Immature natural killer cell (primary cell): ENCODE results near the gene MKI67. TPM values are rescaled to one million over a fixed set of nuclear protein-coding genes. Genes with fewer than 3 reads are reported as not detected.
A peak's percentile ranks its signal among the peaks of the same experiment; 100 is the strongest.
"Not testable (repeated sequence)": the region's sequence is repeated elsewhere in the genome, so short reads cannot be mapped to it uniquely, and the experiment has no call there.

Source experiments
- DNase-seq, 3 donors: peaks; one replicate each; pipeline ENCODE4 v3.0.0; 2022; ENCODE audit warnings: mixed read lengths in 1 of 3
- H3K27ac Mint-ChIP-seq, 6 donors: one replicate each; pipeline ENCODE4 v1.8.0; 2020; ENCODE audit warnings: mixed read lengths in 6 of 6, mild to moderate bottlenecking in 5 of 6, inconsistent platforms in 4 of 6, moderate library complexity in 3 of 6
- H3K27me3 Mint-ChIP-seq, 3 donors: one replicate each; pipeline ENCODE4 v1.8.0; 2020 to 2021; ENCODE audit warnings: low read depth in 3 of 3, mild to moderate bottlenecking in 3 of 3, mixed read lengths in 3 of 3, moderate library complexity in 3 of 3, inconsistent platforms in 1 of 3
- H3K36me3 Mint-ChIP-seq, 3 donors: one replicate each; pipeline ENCODE4 v1.8.0; 2020; ENCODE audit warnings: mixed read lengths in 3 of 3, inconsistent platforms in 2 of 3, mild to moderate bottlenecking in 2 of 3
- H3K4me1 Mint-ChIP-seq, 2 donors: one replicate each; pipeline ENCODE4 v1.8.0; 2020; ENCODE audit warnings: inconsistent platforms in 2 of 2, mild to moderate bottlenecking in 2 of 2, mixed read lengths in 2 of 2, moderate library complexity in 1 of 2
- H3K4me3 Mint-ChIP-seq, 5 donors: one replicate each; pipeline ENCODE4 v1.8.0; 2020; ENCODE audit warnings: mild to moderate bottlenecking in 5 of 5, mixed read lengths in 5 of 5, inconsistent platforms in 3 of 5, moderate library complexity in 3 of 5
- H3K9me3 Mint-ChIP-seq, 6 donors: one replicate each; pipeline ENCODE4 v1.8.0; 2020; ENCODE audit warnings: mild to moderate bottlenecking in 6 of 6, mixed read lengths in 6 of 6, inconsistent platforms in 4 of 6, moderate library complexity in 3 of 6
- polyA plus RNA-seq, 3 donors: library from polyadenylated mRNA; unstranded; fragments of 300-500 nt; fragmentation: Illumina TruSeq; gene quantifications; one replicate each; pipeline ENCODE4 v1.2.3, GENCODE V29; 2021

MKI67 gene
- polyA plus RNA-seq, 3 donors from 2014 or later: 0.10 to 1.2 TPM; not detected in 1

GRCh38 chr10:128158021-128158795, 32.0 kb upstream of the MKI67 start:
- Mint-ChIP-seq H3K4me3 (no peak overlapping the region), H3K27me3 (peaks cover 2 to 6% (median 6%) of the 10 kb centered on the region in 3 donors), H3K27ac (no peak overlapping the region), H3K36me3 (no peaks in the 10 kb centered on the region), H3K9me3 (no peaks in the 10 kb centered on the region), H3K4me1 (no peaks in the 10 kb centered on the region)
- DNase-seq: no peak

DNA sequence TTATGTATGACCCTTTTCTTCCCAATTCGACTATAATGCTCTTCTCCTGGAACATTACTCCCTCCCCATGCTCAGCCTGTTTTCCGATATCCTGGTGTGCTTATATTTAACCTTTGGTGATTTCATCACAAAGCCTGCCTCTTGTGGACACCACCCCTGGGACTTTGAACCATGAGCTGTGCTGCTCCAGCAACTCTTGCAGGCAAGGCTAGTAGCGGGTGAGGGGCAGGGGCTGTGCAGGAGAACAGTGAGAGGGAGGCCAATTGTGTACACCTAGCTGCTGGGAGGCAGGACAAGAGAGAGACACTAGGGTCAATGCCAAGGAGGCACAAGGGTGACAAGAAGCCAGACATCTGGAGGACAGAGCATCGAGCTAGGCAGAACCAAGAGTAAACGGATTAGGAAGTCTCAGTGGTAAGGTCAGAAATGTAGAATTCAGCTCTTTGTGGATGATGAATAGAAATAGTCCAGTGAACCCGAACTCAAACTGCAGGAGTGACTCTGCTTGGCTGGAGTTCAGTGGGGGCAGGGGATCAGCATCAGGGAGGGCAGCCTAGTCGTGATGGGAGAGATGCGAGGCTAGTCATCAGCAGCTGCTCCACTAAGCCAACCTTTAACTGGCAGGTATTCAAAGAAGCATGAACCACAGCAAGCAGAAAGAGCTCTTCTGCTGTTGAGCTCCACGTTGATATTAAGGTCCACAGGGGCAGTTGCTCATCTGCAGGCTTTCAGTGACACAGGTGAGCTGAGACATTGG, 31.0 kb upstream of the MKI67 start:
- H3K27me3 Mint-ChIP-seq: peaks cover 2 to 6% (median 6%) of the 10 kb centered on the region in 3 donors
- DNase-seq: no peak
- H3K36me3 Mint-ChIP-seq: no peaks in the 10 kb centered on the region
- no peaks in the 10 kb centered on the region for H3K4me1 Mint-ChIP-seq
- H3K4me3 Mint-ChIP-seq: no peak overlapping the region
- H3K27ac Mint-ChIP-seq: no peak overlapping the region
- no peaks in the 10 kb centered on the region for H3K9me3 Mint-ChIP-seq

DNA sequence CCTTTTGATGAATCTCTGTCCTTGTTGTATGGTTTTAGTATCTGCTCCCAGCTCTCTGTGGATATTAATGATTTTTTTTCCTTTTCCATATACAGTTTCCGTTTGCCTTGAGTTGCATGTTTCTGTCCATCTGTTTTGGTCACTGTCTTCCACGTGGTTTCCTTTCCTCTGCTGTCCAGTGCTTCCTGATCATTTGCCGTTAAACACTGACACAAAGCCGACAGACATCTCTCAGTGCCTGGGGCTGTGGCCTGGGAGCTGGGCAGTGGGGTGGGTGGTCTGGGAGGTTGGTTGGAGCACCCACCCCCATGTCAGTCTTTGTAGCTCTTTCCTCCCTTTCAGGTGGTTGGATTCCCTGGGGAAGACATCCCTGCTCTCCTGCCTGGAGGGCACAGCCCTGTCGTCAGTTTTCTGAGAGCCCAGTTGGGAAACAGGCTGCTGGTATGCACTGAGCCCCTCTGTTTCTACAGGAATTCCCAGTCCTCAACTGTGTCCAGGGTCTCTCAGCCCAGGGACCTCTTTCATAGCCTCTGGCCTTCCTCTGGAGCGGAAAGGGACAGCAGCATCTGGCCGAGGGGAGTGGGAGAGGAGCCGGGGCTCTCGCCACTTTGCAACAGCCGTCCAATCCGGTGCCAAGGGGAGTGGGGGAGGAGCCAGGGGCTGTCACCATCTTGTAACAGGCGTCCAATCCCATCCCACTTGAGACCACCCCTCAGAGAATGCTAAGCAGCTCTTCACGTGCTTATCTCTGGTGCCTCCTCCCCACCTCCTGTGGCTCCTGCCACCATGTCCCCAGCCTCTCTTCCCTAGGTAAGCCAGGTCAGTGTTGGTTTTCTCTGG, 26.7 kb upstream of the MKI67 start:
- Mint-ChIP-seq H3K27ac (no peak overlapping the region), H3K27me3 (peaks cover 0 to 13% (median 4%) of the 10 kb centered on the region in 3 donors), H3K9me3 (no peaks in the 10 kb centered on the region), H3K36me3 (no peaks in the 10 kb centered on the region), H3K4me3 (no peak overlapping the region), H3K4me1 (peaks cover 0 to 4% of the 10 kb centered on the region in 2 donors)
- DNase-seq: no peak

DNA sequence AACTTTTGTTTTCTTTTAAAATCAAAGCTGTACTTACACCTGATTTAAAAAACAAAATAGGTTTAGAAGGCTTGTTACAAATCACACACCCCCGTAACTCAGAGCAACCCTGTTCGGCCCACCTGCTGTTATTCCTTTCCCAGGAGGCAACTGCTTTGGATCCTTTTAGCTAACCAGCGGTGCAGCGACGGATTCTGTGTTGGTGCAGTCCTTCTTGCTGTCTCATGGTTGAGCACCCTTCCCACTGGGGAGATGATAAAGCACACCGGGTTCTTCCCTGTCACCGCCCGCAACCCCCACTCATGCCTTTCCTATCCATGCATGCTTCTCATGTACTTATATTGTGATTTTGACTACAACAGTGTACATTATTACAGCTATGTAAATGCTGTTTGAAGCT, 24.8 kb upstream of the MKI67 start:
- Mint-ChIP-seq H3K36me3 (no peaks in the 10 kb centered on the region), H3K27me3 (peaks cover 0 to 10% (median 7%) of the 10 kb centered on the region in 3 donors), H3K4me3 (peak overlapping the region; percentile 33 to 74 (median 43)), H3K9me3 (no peaks in the 10 kb centered on the region), H3K4me1 (peaks cover 11 to 14% of the 10 kb centered on the region in 2 donors), H3K27ac (peak overlapping the region in 1 of 6 donors; percentile 60)
- DNase-seq: no peak

- Mint-ChIP-seq H3K36me3 (no peaks in the 10 kb centered on the region), H3K27me3 (peaks cover 0 to 10% (median 5%) of the 10 kb centered on the region in 3 donors), H3K9me3 (no peaks in the 10 kb centered on the region), H3K27ac (peak overlapping the region in 1 of 6 donors; percentile 60), H3K4me3 (peak overlapping the region; percentile 60 to 74 (median 68)), H3K4me1 (peaks cover 11 to 17% of the 10 kb centered on the region in 2 donors)
- no peak for DNase-seq
Measured at GRCh38 chr10:128150561-128150960, 24.3 kb upstream of the MKI67 start.

- H3K27ac Mint-ChIP-seq: peak overlapping the region in 1 of 6 donors; percentile 16
- peak overlapping the region; percentile 57 to 74 (median 61) for H3K4me3 Mint-ChIP-seq
Measured at GRCh38 chr10:128150045-128150493, 23.8 kb upstream of the MKI67 start.

DNA sequence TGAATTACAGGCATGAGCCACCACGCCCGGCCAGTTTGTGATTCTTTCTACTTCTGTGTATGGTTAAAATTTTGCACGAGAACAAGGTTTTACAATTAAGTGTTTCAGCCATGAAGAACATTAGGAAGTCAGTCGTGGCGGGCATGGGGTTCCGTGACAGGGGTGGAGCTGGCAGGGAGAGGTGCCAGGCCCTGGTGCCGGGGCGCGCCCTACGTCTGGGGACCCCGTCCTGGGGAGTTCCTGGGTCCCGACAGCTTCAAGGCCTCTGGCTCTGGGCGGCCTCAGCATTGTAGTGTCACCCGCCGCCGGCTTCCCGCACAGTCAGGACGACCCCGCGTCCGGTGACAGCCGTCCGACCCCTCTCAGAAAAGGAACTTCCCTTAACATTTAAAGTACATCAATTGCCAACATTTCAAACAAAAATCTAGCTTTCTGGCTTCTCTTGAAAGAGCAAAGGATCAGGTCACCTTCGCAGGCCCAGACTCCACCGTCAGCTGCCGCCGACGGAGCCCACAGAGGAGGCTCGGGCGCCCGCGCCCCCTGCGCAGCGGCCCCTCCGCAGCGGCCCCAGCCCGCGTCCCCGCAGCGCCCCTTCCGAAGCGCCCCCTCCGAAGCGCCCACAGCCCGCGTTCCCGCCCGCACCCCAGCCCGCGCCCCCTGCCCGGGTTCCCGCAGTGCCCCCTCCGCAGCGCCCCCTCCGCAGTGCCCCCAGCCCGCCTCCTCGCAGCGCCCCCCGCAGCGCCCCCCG, 23.2 kb upstream of the MKI67 start:
- no peaks in the 10 kb centered on the region for H3K9me3 Mint-ChIP-seq
- H3K4me3 Mint-ChIP-seq: peak overlapping the region; percentile 47 to 64 (median 57)
- peaks cover 16 to 28% of the 10 kb centered on the region in 2 donors for H3K4me1 Mint-ChIP-seq
- no peaks in the 10 kb centered on the region for H3K36me3 Mint-ChIP-seq
- H3K27me3 Mint-ChIP-seq: peaks cover 0 to 10% (median 5%) of the 10 kb centered on the region in 3 donors
- no peak overlapping the region for H3K27ac Mint-ChIP-seq
- DNase-seq: no peak

More at GRCh38 chr10:128150045-128150493, 23.8 kb upstream of the MKI67 start:
- DNase-seq: peak; percentile 77 to 82 (median 82)
- Mint-ChIP-seq H3K9me3 (no peaks in the 10 kb centered on the region), H3K36me3 (no peaks in the 10 kb centered on the region), H3K27me3 (peaks cover 0 to 10% (median 5%) of the 10 kb centered on the region in 3 donors), H3K4me1 (peaks cover 12 to 22% of the 10 kb centered on the region in 2 donors)

GRCh38 chr10:128147669-128148068, 21.4 kb upstream of the MKI67 start:
- Mint-ChIP-seq H3K27ac (no peak overlapping the region), H3K4me3 (peak overlapping the region in 1 of 5 donors; percentile 3), H3K27me3 (peaks cover 0 to 10% (median 2%) of the 10 kb centered on the region in 3 donors), H3K36me3 (no peaks in the 10 kb centered on the region), H3K9me3 (no peaks in the 10 kb centered on the region), H3K4me1 (peaks cover 19 to 31% of the 10 kb centered on the region in 2 donors)
- DNase-seq: no peak

GRCh38 chr10:128147064-128147463, 20.8 kb upstream of the MKI67 start:
- Mint-ChIP-seq H3K4me3 (no peak overlapping the region), H3K36me3 (no peaks in the 10 kb centered on the region), H3K27ac (no peak overlapping the region), H3K9me3 (no peaks in the 10 kb centered on the region), H3K4me1 (peaks cover 19 to 31% of the 10 kb centered on the region in 2 donors), H3K27me3 (peaks cover 0 to 10% (median 2%) of the 10 kb centered on the region in 3 donors)
- DNase-seq: no peak

- Mint-ChIP-seq H3K27ac (peak overlapping the region in 2 of 6 donors; percentile 1 to 31), H3K4me1 (peaks cover 17 to 31% of the 10 kb centered on the region in 2 donors), H3K4me3 (peak overlapping the region in 1 of 5 donors; percentile 24), H3K36me3 (no peaks in the 10 kb centered on the region), H3K27me3 (peaks cover 0 to 11% (median 2%) of the 10 kb centered on the region in 3 donors), H3K9me3 (no peaks in the 10 kb centered on the region)
- no peak for DNase-seq
Measured at GRCh38 chr10:128144547-128144946, 18.3 kb upstream of the MKI67 start.

DNA sequence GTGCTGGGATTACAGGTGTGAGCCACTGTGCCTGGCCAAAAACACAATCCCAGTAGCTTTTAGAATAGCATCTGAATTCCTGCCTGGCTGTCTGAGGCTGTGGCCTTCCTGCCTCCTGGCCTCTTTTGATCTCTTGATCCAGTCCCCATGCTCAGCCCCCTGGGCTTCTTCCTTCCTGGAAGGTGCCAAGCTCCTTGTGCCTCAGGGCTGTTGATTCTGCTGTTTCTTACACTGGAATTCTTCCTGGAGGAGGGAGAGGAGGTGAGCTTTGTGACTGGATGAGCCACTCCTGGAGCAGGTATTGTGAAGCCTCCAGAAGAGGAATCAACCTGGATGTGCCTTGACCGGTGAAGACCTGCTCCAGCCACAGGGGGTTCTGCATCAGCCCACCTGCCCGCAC, 17.3 kb upstream of the MKI67 start:
- no peak for DNase-seq
- no peak overlapping the region for H3K27ac Mint-ChIP-seq

DNA sequence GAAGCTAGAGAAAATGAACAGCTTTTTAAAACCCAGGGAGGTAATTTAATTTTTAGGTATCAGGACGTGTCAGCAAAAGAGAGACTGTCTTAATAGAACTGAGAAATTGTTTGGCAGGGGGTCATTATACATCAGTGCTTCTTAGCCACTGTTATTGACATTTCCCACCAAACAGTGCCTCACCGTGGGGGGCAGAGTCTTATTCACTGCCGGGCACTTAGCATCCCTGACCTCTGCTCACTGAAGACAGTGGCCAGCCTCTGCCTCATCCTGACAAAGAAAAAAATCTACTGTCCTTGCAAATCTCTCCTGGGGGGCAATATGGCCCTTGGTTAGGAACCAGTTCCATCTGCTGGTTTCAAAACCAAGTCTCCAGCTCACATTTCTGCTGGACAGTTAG, 14.2 kb upstream of the MKI67 start:
- H3K36me3 Mint-ChIP-seq: no peaks in the 10 kb centered on the region
- H3K4me3 Mint-ChIP-seq: no peak overlapping the region
- H3K27me3 Mint-ChIP-seq: peaks cover 0 to 4% (median 0%) of the 10 kb centered on the region in 3 donors
- no peaks in the 10 kb centered on the region for H3K9me3 Mint-ChIP-seq
- no peak overlapping the region for H3K27ac Mint-ChIP-seq
- H3K4me1 Mint-ChIP-seq: peaks cover 8 to 13% of the 10 kb centered on the region in 2 donors
- DNase-seq: no peak

More for the DNA sequence above, 17.3 kb upstream of the MKI67 start:
- no peaks in the 10 kb centered on the region for H3K9me3 Mint-ChIP-seq
- H3K4me3 Mint-ChIP-seq: no peak overlapping the region
- H3K27me3 Mint-ChIP-seq: peaks cover 0 to 5% (median 2%) of the 10 kb centered on the region in 3 donors
- no peaks in the 10 kb centered on the region for H3K36me3 Mint-ChIP-seq
- peaks cover 15 to 31% of the 10 kb centered on the region in 2 donors for H3K4me1 Mint-ChIP-seq

GRCh38 chr10:128138429-128138828, 12.2 kb upstream of the MKI67 start:
- not testable (repeated sequence) for DNase-seq, H3K9me3 Mint-ChIP-seq, H3K4me1 Mint-ChIP-seq, H3K36me3 Mint-ChIP-seq, H3K27me3 Mint-ChIP-seq, H3K4me3 Mint-ChIP-seq, H3K27ac Mint-ChIP-seq
